Type B pancreatic cell (in vitro differentiated cells): ENCODE results near the gene F12. TPM values are rescaled to one million over a fixed set of nuclear protein-coding genes. Genes with fewer than 3 reads are reported as not detected.

Source experiments
- DNase-seq: peaks from one replicate; pipeline ENCODE4 v3.0.0; 2021; ENCODE audit warnings: mixed read lengths; ENCODE audit not compliant: unreplicated experiment; ENCODE audit errors: extremely low spot score
- H3K27ac Mint-ChIP-seq: 2 replicates; pipeline ENCODE4 v1.8.0; 2021; ENCODE audit warnings: mild to moderate bottlenecking, mixed read lengths
- H3K27me3 Mint-ChIP-seq: 2 replicates; pipeline ENCODE4 v1.8.0; 2021; ENCODE audit warnings: mixed read lengths
- H3K36me3 Mint-ChIP-seq: 2 replicates; pipeline ENCODE4 v1.8.0; 2021; ENCODE audit warnings: mixed read lengths
- H3K4me1 Mint-ChIP-seq: one replicate; pipeline ENCODE4 v1.8.0; 2021; ENCODE audit warnings: mixed read lengths; ENCODE audit not compliant: unreplicated experiment
- H3K4me3 Mint-ChIP-seq: 2 replicates; pipeline ENCODE4 v1.8.0; 2021; ENCODE audit warnings: mild to moderate bottlenecking, mixed read lengths
- H3K9me3 Mint-ChIP-seq: 2 replicates; pipeline ENCODE4 v1.8.0; 2021; ENCODE audit warnings: mixed read lengths
- CTCF ChIP-seq: fragments of 200-600 bp; sonication (generic); conservative IDR thresholded peaks from 2 replicates; pipeline ENCODE4 v1.5.0; 2021; ENCODE audit warnings: antibody characterized with exemption, mild to moderate bottlenecking
- total RNA-seq: library from RNA; stranded (reverse); gene quantifications from 2 replicates; pipeline ENCODE4 v1.2.1, GENCODE V29; 2021; ENCODE audit warnings: low replicate concordance

The F12 gene
- total RNA-seq, 1 donor from 2014 or later, result 3.2 TPM

- no peak overlapping the region for H3K4me3 Mint-ChIP-seq
- no peak for TF ChIP-seq CTCF
- no peak overlapping the region for H3K27ac Mint-ChIP-seq
- H3K9me3 Mint-ChIP-seq, result no peaks in the 10 kb centered on the region
- no peaks in the 10 kb centered on the region for H3K4me1 Mint-ChIP-seq
- peaks cover 32% of the 10 kb centered on the region for H3K27me3 Mint-ChIP-seq
- no peak for DNase-seq
- H3K36me3 Mint-ChIP-seq, result no peaks in the 10 kb centered on the region
These were observed 3.4 kb upstream of the F12 start for GRCh38 chr5:177412603-177413233.

GRCh38 chr5:177410575-177410974, 1.2 kb upstream of the F12 start:
- H3K4me1 Mint-ChIP-seq, result no peaks in the 10 kb centered on the region
- no peaks in the 10 kb centered on the region for H3K9me3 Mint-ChIP-seq
- no peaks in the 10 kb centered on the region for H3K36me3 Mint-ChIP-seq
- H3K27me3 Mint-ChIP-seq, result peaks cover 54% of the 10 kb centered on the region
- H3K4me3 Mint-ChIP-seq, result no peak overlapping the region
- DNase-seq, result no peak
- TF ChIP-seq CTCF, result no peak
- H3K27ac Mint-ChIP-seq, result no peak overlapping the region

GRCh38 chr5:177405805-177406204, 3.6 kb downstream of the F12 start:
- Mint-ChIP-seq H3K36me3 (no peaks in the 10 kb centered on the region), H3K4me1 (peaks cover 8% of the 10 kb centered on the region), H3K27ac (no peak overlapping the region), H3K27me3 (peaks cover 70% of the 10 kb centered on the region), H3K4me3 (no peak overlapping the region), H3K9me3 (no peaks in the 10 kb centered on the region)
- TF ChIP-seq CTCF, result no peak
- DNase-seq, result no peak

DNA sequence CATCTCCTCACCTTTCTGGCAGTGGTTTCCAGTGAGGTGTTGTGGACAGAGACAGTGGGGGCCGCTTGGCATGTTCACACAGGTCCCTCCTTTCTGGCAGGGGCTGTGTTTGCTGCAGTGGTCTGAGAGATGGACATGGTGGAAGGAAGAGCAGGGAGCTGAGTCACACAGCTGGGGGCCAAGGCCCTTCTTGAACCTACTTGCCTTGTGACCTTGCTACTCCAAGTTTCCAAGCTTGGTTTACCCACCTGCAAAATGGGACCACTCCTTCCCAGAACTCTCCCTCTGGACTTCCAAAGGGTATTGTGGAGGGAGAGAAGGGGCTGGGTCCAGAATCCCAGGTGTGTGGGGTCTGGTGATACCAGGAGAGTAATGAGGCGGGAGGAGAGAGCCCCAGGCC, 4.1 kb downstream of the F12 start:
- Mint-ChIP-seq H3K9me3 (no peaks in the 10 kb centered on the region), H3K4me3 (peak overlapping the region; percentile 72), H3K36me3 (no peaks in the 10 kb centered on the region), H3K27ac (no peak overlapping the region), H3K27me3 (peaks cover 70% of the 10 kb centered on the region), H3K4me1 (peaks cover 8% of the 10 kb centered on the region)
- no peak for DNase-seq
- no peak for TF ChIP-seq CTCF

GRCh38 chr5:177404641-177405179, 4.7 kb downstream of the F12 start:
- H3K4me3 Mint-ChIP-seq, result peak overlapping the region; percentile 72
- no peak for DNase-seq
- H3K9me3 Mint-ChIP-seq, result no peaks in the 10 kb centered on the region
- H3K36me3 Mint-ChIP-seq, result no peaks in the 10 kb centered on the region
- peaks cover 8% of the 10 kb centered on the region for H3K4me1 Mint-ChIP-seq
- no peak for TF ChIP-seq CTCF
- peaks cover 70% of the 10 kb centered on the region for H3K27me3 Mint-ChIP-seq
- no peak overlapping the region for H3K27ac Mint-ChIP-seq
